ENCODE results near the gene RGS12.
"Not testable (repeated sequence)": the region's sequence is repeated elsewhere in the genome, so short reads cannot be mapped to it uniquely, and the experiment has no call there.

Gene RGS12

GRCh38 chr4:3299976-3300671, 7.3 kb downstream of the RGS12 start:
- no peak for DNase-seq

- DNase-seq, result not testable (repeated sequence)
Measured at GRCh38 chr4:3300882-3301281, 8.1 kb downstream of the RGS12 start.

GRCh38 chr4:3301450-3302172, 8.8 kb downstream of the RGS12 start:
- DNase-seq, result no peak

- peak; percentile 81 for DNase-seq
Measured at GRCh38 chr4:3302173-3302785, 9.5 kb downstream of the RGS12 start.

GRCh38 chr4:3302786-3303564, 10.2 kb downstream of the RGS12 start:
- DNase-seq, result no peak

GRCh38 chr4:3303565-3303824, 10.7 kb downstream of the RGS12 start:
- no peak for DNase-seq

GRCh38 chr4:3303923-3304710, 11.3 kb downstream of the RGS12 start:
- DNase-seq, result no peak

GRCh38 chr4:3304831-3305609, 12.2 kb downstream of the RGS12 start:
- DNase-seq, result no peak

GRCh38 chr4:3305610-3306371, 13.0 kb downstream of the RGS12 start:
- DNase-seq, result no peak

- no peak for DNase-seq
Measured at GRCh38 chr4:3306450-3306849, 13.6 kb downstream of the RGS12 start.

GRCh38 chr4:3307060-3307459, 14.2 kb downstream of the RGS12 start:
- DNase-seq, result no peak

GRCh38 chr4:3307486-3307885, 14.7 kb downstream of the RGS12 start:
- no peak for DNase-seq

GRCh38 chr4:3307891-3308575, 15.2 kb downstream of the RGS12 start:
- no peak for DNase-seq

- no peak for DNase-seq
Measured at GRCh38 chr4:3308691-3309090, 15.9 kb downstream of the RGS12 start.

GRCh38 chr4:3310301-3311094, 17.7 kb downstream of the RGS12 start:
- no peak for DNase-seq

- DNase-seq, result no peak
Measured at GRCh38 chr4:3311095-3311372, 18.2 kb downstream of the RGS12 start.

- DNase-seq, result no peak
Measured at GRCh38 chr4:3311489-3312171, 18.8 kb downstream of the RGS12 start.

- DNase-seq, result no peak
Measured at GRCh38 chr4:3312362-3312761, 19.5 kb downstream of the RGS12 start.

- DNase-seq, result no peak
Measured at GRCh38 chr4:3313139-3313538, 20.3 kb downstream of the RGS12 start.
